Measurements from ENCODE around the gene STYK1.

STYK1 gene, protein sequence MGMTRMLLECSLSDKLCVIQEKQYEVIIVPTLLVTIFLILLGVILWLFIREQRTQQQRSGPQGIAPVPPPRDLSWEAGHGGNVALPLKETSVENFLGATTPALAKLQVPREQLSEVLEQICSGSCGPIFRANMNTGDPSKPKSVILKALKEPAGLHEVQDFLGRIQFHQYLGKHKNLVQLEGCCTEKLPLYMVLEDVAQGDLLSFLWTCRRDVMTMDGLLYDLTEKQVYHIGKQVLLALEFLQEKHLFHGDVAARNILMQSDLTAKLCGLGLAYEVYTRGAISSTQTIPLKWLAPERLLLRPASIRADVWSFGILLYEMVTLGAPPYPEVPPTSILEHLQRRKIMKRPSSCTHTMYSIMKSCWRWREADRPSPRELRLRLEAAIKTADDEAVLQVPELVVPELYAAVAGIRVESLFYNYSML

DNA sequence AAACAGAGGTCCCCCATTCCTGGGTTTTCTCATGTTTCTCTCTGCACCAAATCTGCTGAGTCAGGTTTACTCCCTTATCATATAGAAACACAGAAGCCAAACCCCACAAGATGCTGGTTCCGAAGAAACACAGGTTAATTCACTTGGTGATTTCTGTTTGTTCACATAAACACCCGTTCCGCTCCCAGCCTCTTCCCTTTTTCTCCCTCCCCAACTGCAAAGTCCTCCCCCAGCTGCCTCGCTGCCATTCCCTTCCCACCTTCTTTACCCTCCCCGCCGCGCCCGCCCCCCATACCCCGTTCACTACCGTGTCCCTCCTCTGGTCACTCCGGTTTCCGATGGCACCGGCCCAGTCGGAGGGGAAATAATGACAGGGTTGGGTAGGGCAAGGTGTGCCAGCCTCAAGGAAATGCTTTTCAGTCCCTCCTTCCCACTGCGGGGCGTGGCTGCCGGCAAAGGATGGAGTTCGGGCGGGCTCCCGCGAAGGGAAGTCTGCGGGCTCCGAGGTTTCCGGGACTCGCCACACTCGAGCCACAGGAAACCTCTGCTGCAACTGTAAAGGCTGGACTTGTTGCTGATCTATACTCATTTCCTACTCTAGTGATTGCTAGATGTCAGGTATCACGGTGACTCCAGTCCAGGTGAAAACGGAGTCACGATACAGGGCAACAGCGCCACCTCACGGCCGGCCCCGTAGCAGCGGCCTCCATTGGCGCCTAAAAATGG lies at the start of gene STYK1:
STYK1 (minus strand) TSS at position 394 of the 726 bp plus-strand sequence. CDS start 39,434 bp downstream, outside the sequence.
- peak; percentile 61 for DNase-seq

- peak; percentile 53 for DNase-seq
Measured at GRCh38 chr12:10722905-10723746, 49.3 kb upstream of the STYK1 start, which contains the start of gene YBX3. Gene YBX3, minus strand, starts transcription at chr12:10723323. Its CDS starts 212 bp downstream, at chr12:10723111.

DNA sequence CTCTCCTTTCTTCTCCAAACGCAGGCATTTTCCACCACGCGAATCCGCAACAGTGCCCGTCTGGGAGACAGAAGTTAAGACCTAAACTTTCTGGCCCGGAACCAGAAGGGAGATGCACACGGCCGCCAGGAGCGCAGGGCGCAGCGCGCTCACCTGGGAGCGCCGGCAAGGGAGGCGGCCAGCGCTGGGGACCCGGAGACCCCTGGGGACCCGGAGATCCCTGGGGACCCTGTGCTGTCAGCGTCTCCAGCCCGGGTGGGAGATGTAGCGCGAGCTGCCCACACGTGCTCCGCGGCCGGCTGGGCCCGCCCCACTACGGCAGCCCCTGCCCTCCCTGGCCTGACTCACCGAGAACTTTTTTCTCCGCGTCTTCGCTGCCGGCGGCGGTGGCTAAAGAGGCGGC lies 48.7 kb upstream of the STYK1 start:
- DNase-seq: peak; percentile 57

GRCh38 chr12:10721651-10722501 lies 48.0 kb upstream of the STYK1 start:
- peak; percentile 69 for DNase-seq

DNA sequence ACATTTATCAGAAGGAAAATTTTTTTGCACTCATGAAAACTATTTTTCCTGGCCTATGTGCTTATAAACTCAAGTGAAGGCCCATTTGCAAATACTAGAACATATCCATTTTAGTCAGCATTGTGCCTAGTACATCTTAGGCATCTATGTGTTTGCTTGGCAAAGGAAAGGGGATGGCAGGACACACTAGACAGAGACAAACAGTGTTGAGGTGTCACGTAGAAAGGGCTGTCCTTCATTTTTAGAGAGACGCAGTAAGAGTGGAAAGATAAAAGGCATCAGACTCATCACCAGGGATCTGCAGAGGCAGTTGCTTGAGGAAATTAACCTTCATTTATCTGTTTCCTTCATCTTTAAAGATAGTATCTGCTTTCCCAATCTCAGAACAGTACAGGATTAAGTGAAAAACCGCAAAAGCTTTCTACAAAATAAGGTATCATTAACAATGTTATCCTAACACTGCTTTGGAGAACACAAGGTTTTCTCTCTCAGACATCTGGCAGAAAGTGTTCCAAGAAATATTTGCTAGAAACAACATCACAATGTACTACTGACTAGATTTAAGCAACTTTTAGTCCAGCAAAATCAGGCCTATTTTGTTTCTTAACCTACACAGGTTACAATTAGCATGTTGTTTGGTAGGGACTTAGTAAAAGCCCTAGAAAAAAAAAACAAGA lies 47.3 kb upstream of the STYK1 start:
- DNase-seq: no peak

DNA sequence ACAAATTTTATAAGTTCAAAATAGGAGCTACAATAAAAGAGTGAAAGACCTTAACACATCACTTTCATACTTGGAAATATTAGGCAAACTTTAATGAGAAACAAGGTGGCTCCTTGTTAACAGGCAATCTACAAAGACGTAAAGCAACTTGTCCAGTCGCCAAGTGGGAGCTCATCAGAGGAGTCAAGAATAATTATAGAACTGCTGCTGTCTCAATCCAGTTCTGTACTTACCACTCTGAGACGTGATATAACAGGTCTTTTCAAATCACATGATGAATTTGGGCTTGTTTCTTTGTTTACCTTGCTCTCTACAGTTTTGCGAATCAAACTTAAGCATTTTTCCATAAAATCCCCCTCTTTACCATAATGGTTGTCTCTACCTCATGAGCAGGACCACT lies 45.6 kb upstream of the STYK1 start:
- DNase-seq: no peak

DNA sequence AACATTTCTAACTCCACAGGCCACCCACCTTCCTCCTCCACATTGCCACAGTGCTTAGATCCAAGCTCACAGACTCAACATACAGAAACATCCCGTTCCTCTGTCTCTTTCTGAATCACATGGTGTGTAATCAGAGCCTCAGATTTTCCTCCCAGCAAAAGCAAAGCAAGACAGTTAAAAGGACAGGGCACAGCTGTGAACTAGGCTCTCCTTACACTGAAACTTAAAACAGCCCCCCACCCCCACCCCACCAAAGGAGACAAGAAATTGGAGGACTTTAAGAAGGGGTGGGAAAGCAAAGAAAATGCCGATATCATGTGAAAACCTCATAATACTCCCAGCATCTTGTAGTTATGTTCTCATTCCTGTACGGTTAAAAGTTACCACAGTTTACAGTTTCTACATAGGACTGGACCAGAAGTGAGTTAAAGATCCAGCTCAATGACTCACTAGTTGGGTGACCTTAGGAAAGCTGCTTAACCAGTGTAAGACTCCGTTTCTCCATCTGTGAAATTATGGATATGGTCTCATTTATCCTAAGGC lies 44.5 kb upstream of the STYK1 start:
- no peak for DNase-seq

- DNase-seq: no peak
Measured at GRCh38 chr12:10717410-10717809, 43.6 kb upstream of the STYK1 start.

DNA sequence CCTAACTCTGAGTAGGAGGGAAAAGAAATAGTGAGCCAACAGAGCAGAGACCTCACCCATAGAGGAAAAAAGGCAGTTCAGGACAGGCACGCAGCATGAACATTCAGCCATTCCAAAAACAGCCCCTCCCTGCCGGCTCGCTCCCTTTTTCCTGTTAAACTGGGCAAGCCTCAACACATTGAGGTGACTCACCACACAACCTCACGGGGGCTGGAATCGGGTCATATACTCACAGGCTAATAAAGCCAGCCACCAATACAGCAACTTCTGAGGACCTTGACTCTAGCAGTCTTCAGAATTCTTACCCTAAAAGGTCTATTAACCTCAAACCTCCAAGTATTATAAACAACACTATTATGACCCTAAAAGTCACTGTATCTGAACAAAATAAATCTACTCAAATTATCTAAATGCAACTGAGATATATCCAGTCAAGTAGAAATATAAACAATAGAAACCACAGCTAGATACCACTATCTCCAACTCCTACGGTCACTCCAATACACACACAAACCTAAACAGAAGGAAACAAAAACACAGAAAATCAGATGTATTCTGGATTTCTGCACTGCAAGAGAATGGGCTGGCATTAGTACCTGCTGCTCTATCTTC lies 43.0 kb upstream of the STYK1 start:
- DNase-seq: no peak

GRCh38 chr12:10716277-10716676 lies 42.4 kb upstream of the STYK1 start:
- no peak for DNase-seq

GRCh38 chr12:10715491-10715890 lies 41.6 kb upstream of the STYK1 start:
- no peak for DNase-seq

- DNase-seq: no peak
Measured at GRCh38 chr12:10709808-10710207, 36.0 kb upstream of the STYK1 start.

DNA sequence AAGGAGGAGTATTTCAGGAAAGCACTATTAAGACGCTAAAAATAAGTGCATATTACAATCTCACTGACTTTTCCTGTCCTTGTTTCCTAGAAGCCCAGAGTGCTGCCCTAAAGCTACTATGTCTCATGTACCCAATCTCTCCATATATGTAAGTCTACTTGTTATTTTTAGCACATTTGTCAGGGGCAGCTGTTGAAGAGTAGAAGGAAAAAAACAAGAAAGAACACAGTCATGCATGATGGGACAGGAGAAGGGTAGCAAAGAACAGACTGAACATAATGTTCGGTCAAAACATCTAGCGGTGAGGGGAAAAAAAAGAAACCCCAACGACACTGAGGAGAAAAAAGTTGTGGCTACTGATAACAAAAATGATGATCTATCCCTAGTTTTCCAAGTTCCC lies 35.0 kb upstream of the STYK1 start:
- DNase-seq: no peak

DNA sequence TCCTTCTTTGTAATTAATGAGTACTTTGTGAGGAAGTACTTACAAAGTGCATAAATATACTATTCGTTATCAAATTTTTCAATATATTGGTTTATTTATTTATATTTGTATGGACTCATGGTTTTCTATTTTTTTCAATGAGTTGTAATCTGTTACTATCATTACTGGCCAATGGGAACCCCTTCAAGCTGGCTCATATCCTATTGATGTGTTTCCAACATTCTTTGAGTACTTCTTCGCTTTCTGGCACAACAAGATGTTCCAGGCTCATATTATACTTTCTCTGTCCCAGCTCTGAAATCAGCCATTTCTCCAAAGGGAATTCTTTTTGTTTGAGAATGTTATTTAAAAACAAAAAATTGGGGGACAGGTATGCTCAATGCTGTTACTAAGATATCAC lies 31.8 kb upstream of the STYK1 start:
- DNase-seq: no peak

DNA sequence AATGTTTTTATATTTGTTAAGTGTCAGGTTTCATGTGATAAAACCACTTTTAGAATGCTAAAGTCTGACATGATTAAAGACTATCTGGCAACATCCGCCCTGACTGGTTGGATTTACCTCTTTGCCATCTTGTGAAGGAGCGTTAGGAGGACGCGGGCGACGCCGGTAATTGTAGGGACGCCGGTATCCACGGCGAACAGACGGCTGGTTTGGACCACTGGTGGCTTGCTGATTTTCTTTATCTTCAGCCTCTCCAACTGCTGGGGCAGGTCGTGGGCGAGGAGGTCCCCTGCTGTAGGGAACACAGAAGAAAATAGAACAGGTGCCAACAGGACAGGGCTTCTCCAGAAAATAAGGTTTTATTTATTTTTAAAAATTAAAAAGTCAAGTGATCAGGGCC lies 28.0 kb upstream of the STYK1 start:
- no peak for DNase-seq

DNA sequence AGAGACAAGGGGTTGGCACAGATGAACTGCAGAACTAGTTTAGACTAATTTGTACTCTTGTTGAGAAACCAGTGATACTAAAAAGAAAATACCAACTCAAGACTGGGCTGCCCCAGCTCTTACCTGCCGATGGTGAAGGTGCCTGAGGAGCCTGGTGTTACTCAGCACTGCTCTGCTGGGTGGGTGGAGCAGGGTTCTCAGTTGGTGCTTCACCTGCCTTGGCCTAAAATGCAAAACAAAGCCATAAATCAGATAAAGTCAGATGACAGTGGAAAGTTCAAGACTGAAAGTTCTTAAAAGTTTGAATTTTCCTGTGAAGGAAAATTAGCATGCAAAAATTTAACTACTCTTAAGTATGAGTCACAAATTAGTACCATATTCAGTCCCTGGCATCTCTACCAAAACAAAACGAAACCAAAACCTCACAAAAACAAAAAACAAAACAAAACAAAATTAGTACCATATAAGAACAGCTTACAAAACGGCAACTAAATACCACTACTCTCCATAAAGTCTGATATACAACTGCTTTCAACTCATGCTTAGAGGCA lies 27.4 kb upstream of the STYK1 start:
- DNase-seq: peak; percentile 48

DNA sequence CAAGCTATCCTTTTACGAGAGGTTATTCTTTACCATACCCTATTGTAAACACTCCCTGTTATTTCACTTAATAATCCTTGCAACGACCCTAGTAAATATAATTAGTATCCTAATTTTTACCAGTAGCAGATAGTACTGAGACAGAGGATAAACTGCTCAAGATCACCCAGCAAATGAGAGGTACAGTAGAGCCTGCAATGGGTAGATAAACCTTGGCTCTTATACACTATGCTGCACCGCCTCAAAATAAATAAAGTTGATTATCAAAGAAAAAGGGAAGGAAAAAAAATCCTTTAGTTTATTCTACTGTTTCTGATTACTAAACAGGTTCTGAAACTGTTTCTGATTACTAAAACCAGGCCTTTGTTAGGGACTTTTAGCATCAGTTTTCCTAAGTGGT lies 26.7 kb upstream of the STYK1 start:
- DNase-seq: no peak

DNA sequence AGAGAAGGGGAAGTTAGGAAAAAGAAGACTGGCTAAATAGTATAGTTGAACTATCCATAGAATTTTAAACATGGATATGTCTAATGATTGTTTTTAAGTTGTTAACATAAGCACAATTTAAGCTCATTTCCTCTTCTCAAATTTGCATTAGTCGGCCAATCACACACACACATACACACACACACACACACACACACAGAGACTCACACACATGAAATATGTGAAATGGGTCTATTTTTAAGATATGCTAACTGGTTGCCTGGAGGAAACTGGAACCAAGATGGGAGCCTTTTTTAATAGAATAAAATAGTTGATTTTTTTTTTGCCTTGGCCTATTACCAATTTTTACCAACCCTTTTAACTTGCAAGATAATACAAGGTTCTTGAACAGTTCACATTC lies 24.0 kb upstream of the STYK1 start:
- DNase-seq: no peak

DNA sequence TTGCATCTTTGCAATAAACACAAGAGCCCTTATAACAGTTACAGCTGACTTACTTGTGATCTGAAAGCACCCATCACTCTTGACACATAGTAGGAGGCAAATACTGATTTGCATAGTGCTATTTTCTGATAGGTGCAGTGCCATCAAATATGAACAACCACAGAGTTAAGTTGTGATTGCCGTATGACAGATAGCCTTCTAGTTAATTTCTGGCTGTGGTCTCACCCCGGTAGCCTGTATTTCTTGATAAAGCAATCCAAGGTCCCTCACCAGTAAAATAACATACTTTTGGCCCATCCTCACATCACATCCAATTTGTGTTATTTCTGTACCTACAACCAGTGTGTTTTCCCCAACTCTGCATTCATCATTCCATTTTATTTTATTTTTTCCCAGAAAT lies 23.3 kb upstream of the STYK1 start:
- no peak for DNase-seq

- DNase-seq: no peak
Measured at GRCh38 chr12:10690906-10691305, 17.1 kb upstream of the STYK1 start.

DNA sequence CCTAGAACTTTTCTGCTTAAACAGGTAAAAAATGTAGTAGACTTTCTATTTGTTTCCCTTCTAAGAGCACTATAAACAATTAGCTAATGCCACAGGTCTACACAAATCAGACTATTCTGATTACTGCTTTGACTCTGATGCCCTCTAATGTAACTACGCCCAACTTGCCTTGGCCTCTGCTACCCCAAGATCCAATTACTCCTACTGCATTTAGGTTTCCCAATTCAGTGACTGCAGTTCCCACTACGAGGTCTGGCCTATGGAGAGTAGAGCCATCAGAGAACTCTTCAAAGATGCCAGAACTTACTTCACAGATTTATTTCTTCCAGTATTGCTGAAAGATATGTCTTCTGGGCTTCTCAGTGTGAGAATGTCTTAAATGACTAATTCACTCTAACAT lies 15.3 kb upstream of the STYK1 start:
- DNase-seq: no peak
